CD14-positive monocyte (primary cell): Measurements from ENCODE around the gene PRKN. TPM values are rescaled to one million over a fixed set of nuclear protein-coding genes. Genes with fewer than 3 reads are reported as not detected.

Experiments used
- DNase-seq, 3 donors: peaks; one replicate each; pipeline ENCODE4 v3.0.0-alpha.2; 2011 to 2022
- H2AFZ ChIP-seq: 2 replicates; pipeline ENCODE4 v1.6.0; 2012; ENCODE audit warnings: mild to moderate bottlenecking, low read depth, low read length, inconsistent platforms; ENCODE audit not compliant: insufficient read depth, poor library complexity, severe bottlenecking
- H3K27ac ChIP-seq, 2 donors: 1 replicate in 1 of 2; 2 replicates in 1 of 2; pipeline ENCODE4 v1.5.1; 2012 to 2013; ENCODE audit warnings: low read length in 2 of 2, control low read depth in 1 of 2, inconsistent platforms in 1 of 2, low read depth in 1 of 2, mild to moderate bottlenecking in 1 of 2
- H3K27me3 ChIP-seq, 2 donors: one replicate each; pipeline versions ENCODE4 v1.6.0 to v1.6.1; 2011 to 2013; ENCODE audit warnings: low read length in 2 of 2; ENCODE audit not compliant: control insufficient read depth in 2 of 2, insufficient read depth in 2 of 2
- H3K36me3 ChIP-seq, 2 donors: replicated peaks in 1 of 2; 1 replicate in 1 of 2; 2 replicates in 1 of 2; pipeline versions ENCODE4 v1.5.1 to v1.6.1; 2012 to 2013; ENCODE audit warnings: low read length in 2 of 2, control low read depth in 1 of 2, inconsistent platforms in 1 of 2, mild to moderate bottlenecking in 1 of 2; ENCODE audit not compliant: insufficient read depth in 2 of 2, control insufficient read depth in 1 of 2
- H3K4me1 ChIP-seq, 2 donors: 1 replicate in 1 of 2; 2 replicates in 1 of 2; pipeline versions ENCODE4 v1.5.1 to v1.6.1; 2012 to 2013; ENCODE audit warnings: low read length in 2 of 2, control low read depth in 1 of 2, inconsistent platforms in 1 of 2, mild to moderate bottlenecking in 1 of 2, moderate library complexity in 1 of 2; ENCODE audit not compliant: insufficient read depth in 2 of 2, control insufficient read depth in 1 of 2
- H3K4me2 ChIP-seq: replicated peaks from 2 replicates; pipeline ENCODE3; 2012; ENCODE audit warnings: low read length, moderate library complexity, mild to moderate bottlenecking; ENCODE audit not compliant: poor library complexity, severe bottlenecking; ENCODE audit errors: extremely low read depth
- H3K4me3 ChIP-seq, 3 experiments: fragments of 200-600 bp in 1 of 3; sonication (generic) in 1 of 3; replicated peaks in 1 of 3; 1 replicate in 2 of 3; 2 replicates in 1 of 3; pipeline ENCODE4 v1.5.1; 2011 to 2013; ENCODE audit warnings: low read length in 3 of 3, mild to moderate bottlenecking in 3 of 3, control low read depth in 2 of 3, low read depth in 2 of 3, inconsistent platforms in 1 of 3, moderate library complexity in 1 of 3
- H3K79me2 ChIP-seq: 2 replicates; pipeline ENCODE4 v1.6.0; 2012; ENCODE audit warnings: mild to moderate bottlenecking, control low read depth, inconsistent platforms, low read length, moderate library complexity; ENCODE audit not compliant: insufficient read depth
- H3K9ac ChIP-seq: 2 replicates; pipeline ENCODE4 v1.6.0; 2017; ENCODE audit warnings: low read length, mild to moderate bottlenecking; ENCODE audit not compliant: insufficient read depth, poor library complexity, severe bottlenecking
- H3K9me3 ChIP-seq, 2 donors: replicated peaks in 1 of 2; 1 replicate in 1 of 2; 2 replicates in 1 of 2; pipeline versions ENCODE4 v1.5.1 to v1.6.1; 2012 to 2013; ENCODE audit warnings: low read length in 2 of 2, control low read depth in 1 of 2; ENCODE audit not compliant: control insufficient read depth in 1 of 2, insufficient read depth in 1 of 2
- H4K20me1 ChIP-seq: 2 replicates; pipeline ENCODE4 v1.6.0; 2012; ENCODE audit warnings: mild to moderate bottlenecking, low read length, control low read depth, moderate library complexity; ENCODE audit not compliant: insufficient read depth
- H3K27ac Mint-ChIP-seq, 7 donors: one replicate each; pipeline ENCODE4 v1.8.0; 2020; ENCODE audit warnings: mild to moderate bottlenecking in 7 of 7, mixed read lengths in 7 of 7, moderate library complexity in 6 of 7, inconsistent platforms in 2 of 7
- H3K27me3 Mint-ChIP-seq, 3 donors: one replicate each; pipeline ENCODE4 v1.8.0; 2021 to 2022; ENCODE audit warnings: low read depth in 3 of 3, mild to moderate bottlenecking in 3 of 3, mixed read lengths in 3 of 3, moderate library complexity in 3 of 3, inconsistent platforms in 1 of 3
- H3K36me3 Mint-ChIP-seq, 2 donors: one replicate each; pipeline ENCODE4 v1.8.0; 2020; ENCODE audit warnings: mixed read lengths in 2 of 2, inconsistent platforms in 1 of 2, mild to moderate bottlenecking in 1 of 2
- H3K4me1 Mint-ChIP-seq: one replicate; pipeline ENCODE4 v1.8.0; 2020; ENCODE audit warnings: mild to moderate bottlenecking, mixed read lengths
- H3K4me3 Mint-ChIP-seq, 2 donors: one replicate each; pipeline ENCODE4 v1.8.0; 2020; ENCODE audit warnings: mild to moderate bottlenecking in 2 of 2, mixed read lengths in 2 of 2, moderate library complexity in 1 of 2
- H3K9me3 Mint-ChIP-seq, 7 donors: one replicate each; pipeline ENCODE4 v1.8.0; 2020 to 2022; ENCODE audit warnings: mixed read lengths in 7 of 7, mild to moderate bottlenecking in 6 of 7, moderate library complexity in 6 of 7, inconsistent platforms in 2 of 7
- CTCF ChIP-seq: fragments of 200-600 bp; IDR thresholded peaks from one replicate; pipeline ENCODE4 v1.8.0; 2022; ENCODE audit warnings: antibody characterized with exemption, mild to moderate bottlenecking
- WGBS: methylation state at CpG from one replicate; pipeline ENCODE4 v1.1.5; 2013; ENCODE audit warnings: missing lambda C conversion rate; ENCODE audit not compliant: insufficient coverage; 5-methylcytosine and 5-hydroxymethylcytosine counted together
- intact Hi-C, 2 donors: fragments of 100-400 bp; cut with micrococcal nuclease; formaldehyde crosslinking; loops; one replicate each; pipeline versions ENCODE4 v1.15.0 to v1.15.1; 2023
- polyA plus RNA-seq, 3 donors: library from polyadenylated mRNA; depleted of rRNA in 1 of 3; unstranded in 2 of 3; stranded (reverse) in 1 of 3; fragments of 300-500 nt in 2 of 3; fragments of >200 nt in 1 of 3; fragmentation: Illumina TruSeq in 2 of 3; gene quantifications; 1 replicate in 2 of 3; 2 replicates in 1 of 3; pipeline ENCODE4 v1.2.3, GENCODE V29; 2012 to 2021

The PRKN gene
- polyA plus RNA-seq, 3 donors: 0.19 to 0.21 TPM; not detected in 1

DNA sequence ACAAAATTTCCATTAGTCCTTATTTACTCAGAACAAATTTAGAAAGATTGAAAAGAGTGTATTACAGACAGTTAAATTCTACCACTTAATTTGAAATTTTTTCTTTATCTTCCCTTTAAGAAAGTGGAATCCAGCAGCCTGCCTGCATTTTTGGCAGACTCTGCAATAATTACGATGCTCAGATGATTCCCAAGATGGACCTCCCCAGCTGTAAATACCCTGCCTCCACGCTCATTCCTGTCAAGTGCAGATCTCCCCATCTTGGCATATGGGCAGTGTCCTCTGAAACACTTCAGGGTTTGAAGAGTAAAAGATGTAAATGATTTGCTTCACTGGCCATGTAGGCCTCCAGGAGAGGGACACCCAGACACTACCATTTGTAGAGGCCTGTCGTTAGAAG is 471.2 kb downstream of the PRKN start:
- Histone ChIP-seq H3K4me2 (no peak overlapping the region), H2AFZ (no peak overlapping the region), H3K4me1 (no peaks in the 10 kb centered on the region), H4K20me1 (no peaks in the 10 kb centered on the region), H3K27me3 (no peaks in the 10 kb centered on the region), H3K9ac (no peak overlapping the region), H3K9me3 (peaks cover 0 to 11% of the 10 kb centered on the region in 2 donors), H3K4me3 (no peak overlapping the region), H3K79me2 (no peaks in the 10 kb centered on the region), H3K36me3 (no peaks in the 10 kb centered on the region), H3K27ac (no peak overlapping the region)
- intact Hi-C loops: no loop called here
- H3K27me3 Mint-ChIP-seq: no peaks in the 10 kb centered on the region
- peaks cover 3 to 14% (median 9%) of the 10 kb centered on the region in 7 donors for H3K9me3 Mint-ChIP-seq
- DNase-seq: no peak
- WGBS: 92% methylated on average over 3 of the region's 3 CpGs
- no peaks in the 10 kb centered on the region for H3K36me3 Mint-ChIP-seq
- no peak for TF ChIP-seq CTCF
- H3K4me3 Mint-ChIP-seq: no peak overlapping the region
- H3K4me1 Mint-ChIP-seq: no peaks in the 10 kb centered on the region
- no peak overlapping the region for H3K27ac Mint-ChIP-seq

- Histone ChIP-seq H4K20me1 (no peaks in the 10 kb centered on the region), H3K4me1 (no peaks in the 10 kb centered on the region), H3K27ac (no peak overlapping the region), H2AFZ (no peak overlapping the region), H3K9me3 (peaks cover 4 to 8% of the 10 kb centered on the region in 2 donors), H3K9ac (no peak overlapping the region), H3K36me3 (no peaks in the 10 kb centered on the region), H3K27me3 (no peaks in the 10 kb centered on the region), H3K4me2 (no peak overlapping the region), H3K4me3 (no peak overlapping the region), H3K79me2 (no peaks in the 10 kb centered on the region)
- Mint-ChIP-seq H3K9me3 (peaks cover 2 to 11% (median 4%) of the 10 kb centered on the region in 7 donors), H3K27ac (no peak overlapping the region), H3K4me1 (no peaks in the 10 kb centered on the region), H3K4me3 (no peak overlapping the region), H3K27me3 (no peaks in the 10 kb centered on the region), H3K36me3 (no peaks in the 10 kb centered on the region)
- no CpG with 5 or more reads among the region's 3 CpGs for WGBS
- TF ChIP-seq CTCF: no peak
- no peak for DNase-seq
- intact Hi-C loops: no loop called here
Measured at GRCh38 chr6:162251257-162251656, 476.3 kb downstream of the PRKN start.
